ENCODE results near the gene CUBN. TPM values are rescaled to one million over a fixed set of nuclear protein-coding genes. Genes with fewer than 3 reads are reported as not detected.

CUBN gene
- total RNA-seq, 1 donor from 2014 or later = 6.1 TPM

DNA sequence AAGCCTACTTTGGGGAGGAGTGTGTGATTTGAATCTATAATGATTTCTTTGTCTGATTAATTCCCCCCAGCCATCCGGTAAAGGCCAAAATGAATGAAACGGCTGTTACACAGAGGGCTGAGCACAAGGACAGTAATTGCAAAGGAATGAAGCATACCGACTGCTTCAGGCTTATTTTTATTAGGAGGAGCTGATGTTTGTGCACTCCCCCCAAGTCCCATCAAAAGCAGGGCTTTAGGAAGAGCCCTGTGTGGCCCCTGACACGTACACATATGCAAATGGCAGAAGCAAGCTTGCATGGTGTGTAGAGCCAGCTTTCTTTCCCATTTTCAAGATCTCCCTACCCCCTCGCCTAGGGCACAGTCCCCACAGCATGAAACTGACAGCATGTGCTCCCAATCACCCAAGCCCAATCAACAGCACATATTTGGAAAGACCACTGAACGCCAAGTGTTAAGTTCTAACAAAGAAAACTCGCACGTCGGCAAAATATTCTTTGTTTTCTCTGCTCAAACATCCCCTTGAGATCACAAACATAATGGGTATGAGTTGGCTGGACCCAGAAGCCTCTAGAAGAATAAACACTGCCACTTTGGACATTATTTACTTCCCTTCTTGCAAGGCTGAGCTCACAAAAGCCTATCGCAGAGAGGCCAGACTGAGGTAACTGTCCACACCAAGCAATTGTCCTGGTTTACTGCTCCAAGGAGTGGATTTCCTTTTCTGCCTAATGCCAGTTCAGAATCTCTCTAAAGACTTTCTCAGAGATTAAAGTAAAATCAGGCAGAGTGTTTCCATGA lies 143.0 kb downstream of the CUBN start:
- DNase-seq = peak; percentile 85

DNA sequence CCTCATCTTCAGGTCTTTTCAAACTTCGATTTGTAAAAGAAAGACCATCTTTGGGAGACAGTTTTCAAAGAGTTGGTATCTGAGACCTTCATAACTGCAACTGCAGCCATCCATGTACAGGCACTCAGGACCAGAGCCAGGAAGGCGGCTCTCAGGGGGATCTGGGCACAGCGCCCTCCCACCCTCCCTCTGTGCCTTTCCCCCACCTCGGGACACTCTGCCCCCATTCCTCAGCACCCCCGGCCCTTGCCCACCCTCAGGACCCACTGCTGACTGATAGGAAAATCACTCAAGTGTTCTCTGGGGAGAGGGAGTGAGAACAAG lies 143.6 kb downstream of the CUBN start:
- no peak for DNase-seq

DNA sequence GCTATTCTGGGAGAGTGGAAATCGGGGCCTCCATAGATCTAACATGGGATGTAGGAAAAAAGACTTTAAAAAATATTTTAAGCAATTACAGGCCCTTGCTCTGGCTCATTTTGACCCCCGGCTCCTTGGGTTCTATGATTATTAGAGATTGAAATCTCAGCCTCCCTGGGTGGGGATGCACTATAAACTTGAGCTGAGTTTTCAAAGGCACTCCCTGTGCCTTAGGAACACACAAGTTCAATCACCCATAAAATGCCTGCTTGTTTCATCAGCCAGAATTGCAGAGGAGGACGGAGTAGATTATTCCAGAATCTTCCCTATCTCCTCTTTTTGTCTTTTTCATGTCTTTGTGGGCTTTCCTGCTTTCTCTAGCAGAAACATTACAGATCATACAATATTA lies 145.4 kb downstream of the CUBN start:
- no peak for DNase-seq

DNA sequence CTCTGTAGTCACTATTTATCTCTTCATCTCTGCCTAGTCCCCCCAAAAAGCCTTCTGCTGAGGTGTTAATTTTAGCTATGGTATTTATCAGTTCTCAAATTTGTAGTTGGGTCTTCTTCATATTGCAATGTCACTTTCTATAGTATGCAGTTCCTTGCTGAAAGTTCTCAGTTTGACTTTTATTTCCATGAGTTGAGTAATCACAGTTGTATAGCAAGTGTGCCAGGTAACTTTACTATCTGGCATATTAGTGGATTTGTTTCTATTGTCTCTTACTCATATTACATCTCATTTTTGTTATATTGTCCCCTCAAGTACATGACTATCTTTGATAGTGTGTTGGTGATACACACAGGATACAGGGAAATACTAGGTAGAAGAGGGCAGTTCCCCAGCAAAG lies 152.8 kb downstream of the CUBN start:
- DNase-seq = no peak

DNA sequence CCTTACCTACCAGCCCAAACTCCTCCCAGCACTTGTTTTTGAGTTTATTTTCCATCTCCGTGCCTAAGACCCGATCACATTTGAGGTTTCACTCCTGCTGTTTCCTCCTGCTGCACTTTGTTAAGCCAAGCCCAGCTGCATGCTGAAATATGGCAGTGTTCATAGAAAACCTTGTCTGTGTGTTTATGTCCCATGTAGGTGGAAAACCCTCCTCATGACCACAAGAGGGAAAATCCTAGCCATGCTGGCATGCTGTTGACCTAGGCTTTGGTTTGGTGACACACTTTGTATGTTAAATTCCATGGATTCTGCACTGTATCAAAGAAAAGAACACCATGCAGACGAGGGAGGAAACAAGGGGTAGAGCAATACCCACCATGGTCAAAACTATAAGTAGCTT lies 154.4 kb downstream of the CUBN start:
- DNase-seq = no peak

DNA sequence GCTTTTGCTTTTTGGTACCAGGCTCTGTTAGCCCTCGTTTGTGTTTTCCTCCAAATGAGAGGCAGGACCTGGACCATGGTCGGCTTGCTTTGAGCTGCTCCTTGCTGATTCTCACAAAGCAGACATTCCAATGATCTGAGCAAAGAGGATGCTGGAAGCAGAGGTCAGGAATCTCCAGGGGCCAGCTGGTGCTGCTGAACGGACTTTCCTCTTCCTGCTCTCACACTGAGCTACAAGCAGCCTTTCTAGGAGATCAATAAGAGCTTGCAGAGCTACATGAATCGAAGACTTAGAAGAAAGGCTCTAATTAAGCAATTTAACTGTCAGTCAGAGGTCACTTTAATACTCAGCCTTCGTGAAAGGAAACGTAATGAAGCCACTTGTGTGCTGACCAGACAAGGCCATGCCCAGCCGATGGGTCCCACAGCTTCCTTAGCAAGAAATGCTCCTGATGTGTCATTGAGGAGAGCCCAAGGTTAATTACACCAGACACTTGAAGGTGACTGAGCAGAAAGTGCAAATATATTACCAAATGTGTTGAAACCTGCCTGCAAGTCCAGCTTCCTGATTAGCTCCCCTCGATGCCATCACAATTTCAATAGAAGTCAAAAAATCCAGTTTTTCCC lies 161.1 kb downstream of the CUBN start:
- peak; percentile 96 for DNase-seq

DNA sequence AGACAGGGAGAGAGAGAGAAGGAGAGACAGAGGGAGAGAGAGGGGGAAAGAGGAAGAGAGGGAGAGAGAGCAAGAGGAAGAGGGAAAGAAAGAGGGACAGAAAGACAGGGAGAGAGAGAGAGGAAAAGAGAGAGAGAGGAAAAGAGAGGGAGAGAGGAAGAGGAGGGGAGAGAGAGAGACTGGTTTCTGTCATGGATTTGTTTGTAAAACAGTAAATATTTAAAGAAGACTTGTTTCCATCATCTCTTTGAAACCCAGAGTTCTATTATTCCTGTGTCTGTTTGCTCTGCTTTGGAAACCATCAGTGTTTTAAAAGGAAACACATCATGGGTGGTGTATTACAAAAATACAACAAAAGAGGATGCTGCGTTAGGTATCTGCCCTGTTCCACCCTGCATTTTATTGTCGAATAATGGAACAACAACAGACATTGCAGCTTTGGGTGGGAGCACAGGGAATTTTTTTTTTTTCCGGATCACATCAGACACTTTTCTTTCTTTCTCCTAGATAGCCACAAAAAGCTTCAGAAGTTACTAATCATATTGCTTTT lies 161.7 kb downstream of the CUBN start:
- no peak for DNase-seq

DNA sequence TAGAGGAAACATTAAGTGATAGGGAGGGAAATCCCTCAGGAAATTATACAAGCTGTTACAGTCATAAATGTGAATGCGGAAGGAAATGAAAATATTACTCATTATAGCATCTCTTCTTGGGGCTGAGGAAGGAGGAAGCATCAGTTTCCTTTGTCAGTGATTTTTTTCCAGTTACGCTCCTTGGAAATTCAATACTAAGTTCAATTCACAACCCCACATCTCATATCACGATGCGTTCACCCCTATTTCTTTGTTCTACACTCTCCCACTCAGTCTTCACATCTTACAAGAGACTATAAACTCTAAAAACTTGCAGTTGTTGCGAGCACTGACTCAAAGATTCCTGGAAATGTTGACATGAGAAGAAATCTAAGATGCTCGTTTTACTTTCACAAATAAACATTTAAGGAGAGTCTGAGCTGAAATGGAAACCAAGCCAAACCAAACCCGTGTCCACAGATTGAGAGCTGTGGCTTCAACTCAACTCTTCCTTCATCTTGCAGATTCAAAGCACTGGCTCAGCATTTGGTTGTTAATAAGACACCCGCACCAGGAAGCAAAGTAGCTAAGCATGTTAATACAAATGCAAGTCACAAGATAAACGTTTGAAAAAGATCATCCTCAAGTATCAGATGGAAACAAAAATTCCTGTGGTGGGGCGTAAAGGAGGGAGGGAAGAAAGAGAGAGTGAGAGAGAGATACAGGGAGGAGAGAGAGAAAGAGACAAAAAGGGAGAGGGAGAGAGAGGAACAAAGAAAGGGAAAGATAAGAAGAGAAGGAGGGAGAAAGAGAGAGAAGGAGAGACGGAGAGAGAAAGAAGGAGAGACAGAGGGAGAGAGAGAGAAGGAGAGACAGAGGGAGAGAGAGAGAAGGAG lies 162.4 kb downstream of the CUBN start:
- DNase-seq = peak; percentile 82

DNA sequence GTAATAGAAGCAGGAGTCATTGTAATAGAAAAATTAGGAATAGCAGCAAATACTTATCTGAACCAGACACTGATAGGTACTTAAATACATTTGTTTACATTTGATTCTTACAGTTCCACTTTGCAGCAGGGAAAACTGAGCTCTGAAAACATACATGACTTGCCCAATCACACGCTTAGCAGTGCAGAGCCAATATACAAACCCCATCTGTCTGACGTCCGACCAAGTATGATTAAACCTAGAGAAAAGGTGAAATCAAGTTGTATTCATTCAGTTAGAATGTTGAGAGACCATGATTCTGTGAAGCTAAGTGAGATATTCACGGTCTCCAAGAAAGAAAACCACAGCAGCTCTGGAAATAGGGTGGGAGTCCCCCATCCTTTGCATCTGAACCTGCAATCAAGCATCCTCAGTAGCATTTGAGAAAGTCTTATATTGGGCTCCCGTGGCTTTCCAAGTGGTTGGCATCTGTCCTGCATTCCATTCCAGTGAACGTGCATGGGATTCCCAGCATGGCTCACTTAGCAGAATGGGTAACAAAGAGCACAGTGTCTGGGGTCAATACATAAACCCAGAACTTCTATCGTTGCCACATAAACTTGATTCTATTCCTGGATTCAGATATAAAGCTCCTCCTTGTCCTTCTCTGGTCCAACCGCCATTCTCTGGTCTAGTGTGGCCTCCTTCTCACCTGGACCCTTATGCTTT lies 163.7 kb downstream of the CUBN start:
- peak; percentile 94 for DNase-seq

DNA sequence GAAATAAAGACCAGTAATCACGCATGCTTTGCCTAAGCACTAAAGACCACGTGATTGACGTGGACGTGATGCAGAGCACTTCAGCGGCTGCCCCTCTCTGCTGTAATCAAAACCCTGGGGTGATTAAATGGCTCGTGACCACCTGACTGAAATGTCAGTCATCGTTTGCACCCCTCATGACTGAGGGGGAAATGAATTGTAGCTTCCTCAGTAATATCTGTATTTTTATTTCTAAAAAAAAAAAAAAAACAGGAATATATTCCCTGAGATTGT lies 164.3 kb downstream of the CUBN start:
- DNase-seq = no peak

DNA sequence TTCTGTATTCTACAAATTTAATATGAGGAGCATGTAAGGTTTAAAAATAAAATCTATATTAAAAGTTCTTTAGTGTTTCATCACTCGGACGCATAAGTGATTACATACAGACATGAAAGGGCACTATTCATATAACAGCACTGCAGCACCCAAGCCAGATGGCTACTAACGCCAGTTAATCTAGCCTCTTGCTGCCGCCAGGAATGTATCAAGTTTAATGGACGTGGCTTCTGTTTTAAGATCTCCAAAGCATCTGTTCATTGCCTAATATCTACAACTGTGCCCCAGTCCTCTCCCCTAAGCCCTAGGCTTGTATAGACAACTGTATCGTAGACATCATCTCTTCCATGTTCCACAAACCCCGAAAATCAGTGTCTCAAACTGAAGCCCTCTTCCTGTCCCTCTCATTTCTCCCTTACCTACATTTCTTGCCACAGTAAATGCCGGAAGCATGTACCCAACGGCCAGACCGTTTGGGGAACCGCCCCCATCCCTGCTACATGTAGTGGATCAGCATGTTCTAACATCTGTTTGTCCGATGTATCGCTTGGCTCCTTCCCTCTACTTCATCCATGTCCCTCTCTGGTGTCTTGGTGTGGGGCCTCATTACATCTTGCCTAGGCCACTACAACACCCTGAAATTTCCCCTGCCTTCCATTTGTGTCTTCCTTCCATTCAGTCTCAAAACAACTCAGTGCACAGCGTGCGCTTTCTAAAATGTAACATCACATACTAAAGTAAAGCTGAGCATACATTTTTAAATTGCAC lies 164.9 kb downstream of the CUBN start:
- no peak for DNase-seq

DNA sequence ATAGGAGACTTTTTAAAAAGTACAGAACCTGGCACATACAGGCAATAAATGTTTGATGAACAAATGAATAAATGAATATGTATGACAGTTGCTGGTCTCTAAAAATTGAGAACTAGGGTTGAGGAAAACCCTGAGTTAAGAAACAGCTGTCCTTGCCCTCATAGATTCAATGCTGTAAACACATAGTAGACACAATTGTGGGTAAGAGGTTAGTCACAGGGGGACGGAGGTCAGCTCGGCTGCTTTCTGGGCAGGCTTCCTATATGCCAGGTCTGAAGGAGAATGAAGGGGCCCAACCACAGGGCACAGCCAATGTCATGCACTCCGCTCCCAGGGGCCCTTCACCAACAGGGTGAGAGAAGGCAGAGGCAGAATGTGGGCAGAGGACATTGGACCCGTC lies 169.1 kb downstream of the CUBN start:
- DNase-seq = no peak

DNA sequence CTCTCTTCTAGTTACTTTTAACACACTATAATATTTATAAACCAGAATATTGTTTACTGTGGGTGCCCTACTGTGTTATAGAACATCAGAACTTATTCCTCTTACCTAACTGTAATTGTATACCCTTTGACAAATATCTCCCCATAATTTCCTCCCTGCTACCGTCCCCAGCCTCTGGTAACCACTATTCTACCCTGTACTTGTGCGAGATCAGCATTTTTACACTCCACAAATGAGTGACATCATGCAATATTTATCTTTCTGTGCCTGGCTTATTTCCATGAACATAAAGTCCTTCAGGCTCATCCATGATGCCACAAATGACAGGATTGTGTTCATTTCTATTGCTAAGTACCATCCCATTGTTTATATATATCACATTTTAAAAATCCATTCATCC lies 172.6 kb downstream of the CUBN start:
- DNase-seq = no peak

DNA sequence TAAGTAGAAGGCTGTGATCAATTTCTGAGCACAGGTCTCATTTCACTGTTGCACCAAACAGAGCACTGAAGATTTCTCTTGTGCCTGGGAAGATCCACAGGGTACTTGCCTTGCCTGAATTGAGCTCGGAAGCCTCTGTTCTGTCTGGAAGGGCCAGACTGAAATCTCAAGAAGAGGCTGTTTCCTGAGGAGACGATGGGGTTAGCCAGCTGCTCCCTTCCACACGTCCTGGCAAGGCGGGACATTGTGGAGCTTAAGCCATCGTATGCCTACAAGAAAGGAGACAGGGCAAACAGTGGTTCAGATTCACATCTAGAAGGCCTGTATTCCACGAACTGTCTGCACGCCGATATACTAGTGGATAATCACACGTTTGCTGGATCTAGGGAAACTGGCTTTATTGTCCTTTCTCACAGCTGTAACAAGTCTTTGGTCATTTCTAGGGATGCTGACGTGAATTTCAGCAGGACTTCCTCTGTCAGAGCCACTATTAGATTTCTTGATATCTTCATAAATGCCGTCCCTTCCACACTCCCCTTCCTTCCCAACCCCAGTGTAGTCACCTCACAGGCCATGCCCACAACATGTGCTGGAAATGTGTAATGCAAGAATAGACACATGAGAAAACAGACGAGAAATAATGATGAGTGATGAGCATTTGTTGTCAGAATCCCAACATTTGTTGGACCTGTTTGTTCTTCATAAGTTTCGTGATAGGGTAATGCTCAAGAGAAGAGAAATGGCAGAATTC lies 175.2 kb downstream of the CUBN start:
- DNase-seq = peak; percentile 25

DNA sequence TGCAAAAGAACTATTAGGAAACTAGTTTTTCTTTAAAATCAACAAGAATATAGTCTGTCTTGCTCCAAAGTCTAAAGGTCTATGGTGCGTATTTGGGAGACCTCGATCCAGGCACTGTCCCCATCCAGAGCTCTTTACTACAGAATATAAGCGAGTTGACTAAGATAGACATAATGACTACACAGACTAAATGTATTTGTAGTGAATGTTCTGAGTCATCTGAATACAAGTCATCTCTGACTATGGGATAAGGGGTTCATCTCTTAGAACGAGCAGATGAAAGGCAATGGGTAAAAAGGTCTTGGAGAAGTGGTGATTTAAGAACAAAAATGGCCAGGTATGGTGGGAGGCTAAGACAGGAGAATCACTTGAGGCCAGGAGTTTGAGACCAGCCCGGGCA lies 176.3 kb downstream of the CUBN start:
- no peak for DNase-seq

DNA sequence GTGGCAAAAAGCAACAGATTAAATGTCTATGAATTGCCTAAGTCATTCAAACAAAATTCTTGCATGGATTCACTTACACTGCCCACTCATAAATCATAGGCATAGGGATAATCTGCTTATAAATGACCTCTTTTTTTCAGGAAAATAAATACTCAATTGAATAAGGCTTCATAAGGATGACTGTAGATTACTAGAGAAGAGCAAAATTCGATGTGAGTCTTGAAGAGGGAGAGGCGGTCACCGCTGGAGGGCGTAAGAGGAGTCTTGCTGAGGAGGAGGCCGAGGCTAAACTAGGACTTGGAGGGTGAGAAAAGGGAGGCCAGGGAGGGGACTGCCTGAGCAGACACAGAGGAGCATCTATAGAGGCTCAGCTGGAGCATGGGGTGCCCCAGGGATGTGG lies 177.0 kb downstream of the CUBN start:
- peak; percentile 36 for DNase-seq

DNA sequence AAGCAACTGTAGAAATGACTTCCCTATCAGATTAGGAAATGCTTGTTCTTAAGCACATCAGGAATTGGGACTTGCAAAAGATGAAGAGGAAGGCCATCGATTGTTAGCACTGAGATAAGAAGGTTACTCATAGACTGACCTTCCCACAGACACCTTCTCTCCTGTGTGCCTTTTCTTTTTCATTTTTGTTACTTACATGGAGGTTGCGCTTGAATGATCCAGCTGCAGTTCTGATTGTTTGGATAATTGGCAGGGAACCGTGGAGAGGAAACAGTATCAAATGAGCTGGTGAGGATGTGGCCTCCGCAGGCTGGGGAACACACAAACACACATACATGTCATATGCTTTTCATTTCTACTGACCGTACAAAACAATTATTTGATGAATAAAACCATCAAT lies 177.5 kb downstream of the CUBN start:
- DNase-seq = peak; percentile 85

DNA sequence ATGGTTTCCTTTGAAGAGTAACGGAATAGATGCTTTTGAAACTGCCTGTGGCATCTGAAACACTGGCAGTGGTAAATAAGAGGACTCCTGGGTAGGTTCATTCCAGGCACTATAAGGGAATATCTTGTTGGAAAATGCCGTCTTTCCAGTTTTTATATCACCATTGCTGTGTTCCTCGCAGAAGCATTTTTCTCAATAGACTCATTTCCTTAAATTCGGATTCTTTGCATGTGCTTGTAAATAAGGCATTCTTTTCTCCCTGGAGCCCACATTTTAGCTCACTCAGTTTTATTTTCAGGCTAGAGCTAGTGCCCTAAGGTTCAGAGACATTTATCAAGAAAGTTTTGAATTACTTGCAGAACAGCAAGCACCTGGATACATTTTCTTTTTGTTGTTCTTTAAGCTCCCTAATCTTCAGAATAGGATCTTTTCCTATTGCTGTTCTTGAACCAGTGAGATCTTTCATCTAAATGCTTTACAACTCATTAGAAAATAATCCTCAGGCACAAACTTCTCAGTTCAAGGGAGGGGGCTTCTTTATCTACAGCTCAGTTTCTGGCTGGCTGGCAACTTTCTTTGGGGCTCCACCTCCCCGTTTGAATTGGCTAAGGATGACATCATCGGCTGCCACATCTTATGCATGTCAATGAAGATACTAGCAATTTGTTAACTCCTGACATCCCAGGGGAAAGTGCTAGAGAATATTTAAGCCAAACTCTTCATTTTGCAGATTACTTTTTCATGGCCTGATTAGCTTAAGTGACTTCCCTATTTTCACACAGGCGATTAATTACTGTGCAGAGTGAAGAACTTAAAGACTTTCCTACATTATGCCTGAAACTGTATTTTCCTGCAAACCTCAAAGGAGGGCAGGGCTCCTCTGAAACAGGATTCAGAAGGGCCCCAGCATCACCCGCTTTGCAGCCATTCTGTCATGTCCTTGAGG lies 178.7 kb downstream of the CUBN start:
- peak; percentile 85 for DNase-seq

DNA sequence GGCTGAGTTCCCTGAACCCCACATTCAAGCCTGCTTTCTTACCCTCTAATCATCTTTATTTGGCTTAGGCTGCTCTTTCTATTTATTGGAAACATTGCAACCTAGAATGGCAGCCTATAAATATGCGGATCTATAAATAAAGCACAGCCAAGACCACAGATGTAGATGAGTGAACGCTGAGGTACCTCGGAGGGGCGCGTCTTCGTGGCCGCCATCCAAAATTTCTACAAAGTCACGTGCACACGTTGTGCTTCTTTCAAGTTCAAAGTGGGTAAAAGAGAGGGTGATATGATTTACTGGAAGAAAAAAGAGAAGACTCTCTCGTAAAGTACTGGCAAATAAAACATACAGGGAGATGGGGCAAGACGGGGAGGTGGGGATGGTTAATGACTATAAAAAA lies 179.8 kb downstream of the CUBN start:
- no peak for DNase-seq

DNA sequence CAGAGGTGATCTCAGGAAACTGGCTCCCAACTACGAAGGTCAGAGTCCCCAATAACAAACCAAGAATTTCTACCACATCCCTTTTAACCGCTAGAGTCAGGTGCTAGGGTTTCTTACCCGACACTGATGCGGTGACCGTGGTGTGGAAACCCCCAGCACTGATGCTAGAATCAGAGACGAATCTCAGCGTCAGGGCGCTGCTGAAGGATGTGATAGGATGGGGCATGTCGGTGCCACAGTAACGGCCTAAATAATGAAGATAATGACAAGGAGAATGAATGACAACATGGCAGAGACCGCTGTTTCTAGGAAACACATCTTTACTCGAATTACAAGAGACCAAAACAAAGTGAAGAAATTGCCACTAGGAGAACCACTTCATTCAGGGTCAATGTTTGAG lies 181.2 kb downstream of the CUBN start:
- no peak for DNase-seq

Measured in dermis blood vessel endothelial cell (primary cell).